ENCODE data around the gene INPP5E. TPM values are rescaled to one million over a fixed set of nuclear protein-coding genes. Genes with fewer than 3 reads are reported as not detected.

Gene INPP5E
- total and polyA plus RNA-seq, 2 experiments from 2014 or later: 5.8 to 13.4 TPM

DNA sequence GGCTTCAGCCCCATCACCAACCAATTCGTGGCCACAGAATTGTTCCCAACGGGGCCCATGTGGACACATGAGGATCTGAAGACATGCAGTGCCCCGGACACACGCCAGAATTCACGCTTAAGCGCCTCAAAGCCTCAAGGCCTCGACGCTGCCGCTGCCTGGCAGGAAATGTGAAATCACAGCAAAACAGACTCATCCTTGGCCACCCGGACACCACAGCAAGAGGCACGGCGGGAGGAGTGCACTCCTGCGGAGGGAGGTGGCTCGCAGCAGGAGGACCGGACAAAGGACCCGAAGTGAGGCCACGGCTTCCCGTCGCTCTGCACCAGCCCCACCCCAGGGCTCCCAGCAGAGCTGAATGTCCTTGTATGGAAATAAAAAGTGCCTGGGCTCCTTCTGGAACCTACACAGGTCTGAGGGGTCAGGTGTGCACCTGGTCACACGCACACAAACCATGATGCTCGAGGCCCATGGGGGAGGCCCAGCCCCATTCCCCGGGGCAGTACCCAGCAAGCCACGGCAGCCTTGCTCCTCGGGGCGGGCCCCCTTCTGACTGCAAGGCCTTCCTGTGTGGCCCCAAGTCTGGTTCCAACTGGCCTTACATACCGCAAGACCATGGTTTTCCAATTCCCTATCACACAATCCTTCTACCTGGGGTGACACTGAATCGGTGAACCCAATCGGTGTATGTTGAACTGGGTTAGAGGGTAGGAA is 33.2 kb upstream of the INPP5E start:
- H2AFZ ChIP-seq: no peak overlapping the region
- H3K4me1 ChIP-seq (ENCODE audit: insufficient read depth): no peaks in the 10 kb centered on the region
- no peaks in the 10 kb centered on the region for H3K9me2 ChIP-seq (ENCODE audit: insufficient read depth)
- Mint-ChIP-seq H3K4me3 (no peak overlapping the region), H3K9me3 (no peaks in the 10 kb centered on the region), H3K36me3 (ENCODE audit: low read depth) (peaks cover 78% of the 10 kb centered on the region), H3K4me1 (no peaks in the 10 kb centered on the region), H3K27ac (no peak overlapping the region), H3K27me3 (ENCODE audit: insufficient read depth, low read depth, poor library complexity) (peaks cover 7% of the 10 kb centered on the region)
- H3K27ac ChIP-seq (ENCODE audit: low read depth): no peak overlapping the region
- no peak overlapping the region for H3K4me3 ChIP-seq
- DNase-seq (ENCODE audit: low spot score): no peak
- H3F3A ChIP-seq (replicated peaks; ENCODE audit: low read depth): 0 out of 2 replicates have a peak, but pooled peaks cover 6% of the 10 kb centered on the region
- H4K20me1 ChIP-seq (replicated peaks; ENCODE audit: insufficient read depth): peaks cover 49% of the 10 kb centered on the region
- H3K27me3 ChIP-seq (ENCODE audit: insufficient read depth): no peaks in the 10 kb centered on the region
- H3K36me3 ChIP-seq (ENCODE audit: insufficient read depth): peaks cover 34% of the 10 kb centered on the region
- no peak for TF ChIP-seq STAT1 (IDR thresholded peaks at IDR 0.05; ENCODE audit: unreplicated experiment)
- TF ChIP-seq, protein P1, sequence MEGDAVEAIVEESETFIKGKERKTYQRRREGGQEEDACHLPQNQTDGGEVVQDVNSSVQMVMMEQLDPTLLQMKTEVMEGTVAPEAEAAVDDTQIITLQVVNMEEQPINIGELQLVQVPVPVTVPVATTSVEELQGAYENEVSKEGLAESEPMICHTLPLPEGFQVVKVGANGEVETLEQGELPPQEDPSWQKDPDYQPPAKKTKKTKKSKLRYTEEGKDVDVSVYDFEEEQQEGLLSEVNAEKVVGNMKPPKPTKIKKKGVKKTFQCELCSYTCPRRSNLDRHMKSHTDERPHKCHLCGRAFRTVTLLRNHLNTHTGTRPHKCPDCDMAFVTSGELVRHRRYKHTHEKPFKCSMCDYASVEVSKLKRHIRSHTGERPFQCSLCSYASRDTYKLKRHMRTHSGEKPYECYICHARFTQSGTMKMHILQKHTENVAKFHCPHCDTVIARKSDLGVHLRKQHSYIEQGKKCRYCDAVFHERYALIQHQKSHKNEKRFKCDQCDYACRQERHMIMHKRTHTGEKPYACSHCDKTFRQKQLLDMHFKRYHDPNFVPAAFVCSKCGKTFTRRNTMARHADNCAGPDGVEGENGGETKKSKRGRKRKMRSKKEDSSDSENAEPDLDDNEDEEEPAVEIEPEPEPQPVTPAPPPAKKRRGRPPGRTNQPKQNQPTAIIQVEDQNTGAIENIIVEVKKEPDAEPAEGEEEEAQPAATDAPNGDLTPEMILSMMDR (conservative IDR thresholded peaks at IDR 0.05; ENCODE audit: low read depth in 2 of 2): no peak
- no peak for TF ChIP-seq ZNF114 (CRISPR knock-in tag; IDR thresholded peaks at IDR 0.05)
- TF ChIP-seq, protein P2, sequence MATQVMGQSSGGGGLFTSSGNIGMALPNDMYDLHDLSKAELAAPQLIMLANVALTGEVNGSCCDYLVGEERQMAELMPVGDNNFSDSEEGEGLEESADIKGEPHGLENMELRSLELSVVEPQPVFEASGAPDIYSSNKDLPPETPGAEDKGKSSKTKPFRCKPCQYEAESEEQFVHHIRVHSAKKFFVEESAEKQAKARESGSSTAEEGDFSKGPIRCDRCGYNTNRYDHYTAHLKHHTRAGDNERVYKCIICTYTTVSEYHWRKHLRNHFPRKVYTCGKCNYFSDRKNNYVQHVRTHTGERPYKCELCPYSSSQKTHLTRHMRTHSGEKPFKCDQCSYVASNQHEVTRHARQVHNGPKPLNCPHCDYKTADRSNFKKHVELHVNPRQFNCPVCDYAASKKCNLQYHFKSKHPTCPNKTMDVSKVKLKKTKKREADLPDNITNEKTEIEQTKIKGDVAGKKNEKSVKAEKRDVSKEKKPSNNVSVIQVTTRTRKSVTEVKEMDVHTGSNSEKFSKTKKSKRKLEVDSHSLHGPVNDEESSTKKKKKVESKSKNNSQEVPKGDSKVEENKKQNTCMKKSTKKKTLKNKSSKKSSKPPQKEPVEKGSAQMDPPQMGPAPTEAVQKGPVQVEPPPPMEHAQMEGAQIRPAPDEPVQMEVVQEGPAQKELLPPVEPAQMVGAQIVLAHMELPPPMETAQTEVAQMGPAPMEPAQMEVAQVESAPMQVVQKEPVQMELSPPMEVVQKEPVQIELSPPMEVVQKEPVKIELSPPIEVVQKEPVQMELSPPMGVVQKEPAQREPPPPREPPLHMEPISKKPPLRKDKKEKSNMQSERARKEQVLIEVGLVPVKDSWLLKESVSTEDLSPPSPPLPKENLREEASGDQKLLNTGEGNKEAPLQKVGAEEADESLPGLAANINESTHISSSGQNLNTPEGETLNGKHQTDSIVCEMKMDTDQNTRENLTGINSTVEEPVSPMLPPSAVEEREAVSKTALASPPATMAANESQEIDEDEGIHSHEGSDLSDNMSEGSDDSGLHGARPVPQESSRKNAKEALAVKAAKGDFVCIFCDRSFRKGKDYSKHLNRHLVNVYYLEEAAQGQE (IDR thresholded peaks at IDR 0.05; ENCODE audit: unreplicated experiment): no peak
- no peak for TF ChIP-seq JUNB (IDR thresholded peaks at IDR 0.05; ENCODE audit: unreplicated experiment)
- TF ChIP-seq POLR2AphosphoS5 (IDR thresholded peaks at IDR 0.05; ENCODE audit: low read depth): no peak
- TF ChIP-seq, protein P3, sequence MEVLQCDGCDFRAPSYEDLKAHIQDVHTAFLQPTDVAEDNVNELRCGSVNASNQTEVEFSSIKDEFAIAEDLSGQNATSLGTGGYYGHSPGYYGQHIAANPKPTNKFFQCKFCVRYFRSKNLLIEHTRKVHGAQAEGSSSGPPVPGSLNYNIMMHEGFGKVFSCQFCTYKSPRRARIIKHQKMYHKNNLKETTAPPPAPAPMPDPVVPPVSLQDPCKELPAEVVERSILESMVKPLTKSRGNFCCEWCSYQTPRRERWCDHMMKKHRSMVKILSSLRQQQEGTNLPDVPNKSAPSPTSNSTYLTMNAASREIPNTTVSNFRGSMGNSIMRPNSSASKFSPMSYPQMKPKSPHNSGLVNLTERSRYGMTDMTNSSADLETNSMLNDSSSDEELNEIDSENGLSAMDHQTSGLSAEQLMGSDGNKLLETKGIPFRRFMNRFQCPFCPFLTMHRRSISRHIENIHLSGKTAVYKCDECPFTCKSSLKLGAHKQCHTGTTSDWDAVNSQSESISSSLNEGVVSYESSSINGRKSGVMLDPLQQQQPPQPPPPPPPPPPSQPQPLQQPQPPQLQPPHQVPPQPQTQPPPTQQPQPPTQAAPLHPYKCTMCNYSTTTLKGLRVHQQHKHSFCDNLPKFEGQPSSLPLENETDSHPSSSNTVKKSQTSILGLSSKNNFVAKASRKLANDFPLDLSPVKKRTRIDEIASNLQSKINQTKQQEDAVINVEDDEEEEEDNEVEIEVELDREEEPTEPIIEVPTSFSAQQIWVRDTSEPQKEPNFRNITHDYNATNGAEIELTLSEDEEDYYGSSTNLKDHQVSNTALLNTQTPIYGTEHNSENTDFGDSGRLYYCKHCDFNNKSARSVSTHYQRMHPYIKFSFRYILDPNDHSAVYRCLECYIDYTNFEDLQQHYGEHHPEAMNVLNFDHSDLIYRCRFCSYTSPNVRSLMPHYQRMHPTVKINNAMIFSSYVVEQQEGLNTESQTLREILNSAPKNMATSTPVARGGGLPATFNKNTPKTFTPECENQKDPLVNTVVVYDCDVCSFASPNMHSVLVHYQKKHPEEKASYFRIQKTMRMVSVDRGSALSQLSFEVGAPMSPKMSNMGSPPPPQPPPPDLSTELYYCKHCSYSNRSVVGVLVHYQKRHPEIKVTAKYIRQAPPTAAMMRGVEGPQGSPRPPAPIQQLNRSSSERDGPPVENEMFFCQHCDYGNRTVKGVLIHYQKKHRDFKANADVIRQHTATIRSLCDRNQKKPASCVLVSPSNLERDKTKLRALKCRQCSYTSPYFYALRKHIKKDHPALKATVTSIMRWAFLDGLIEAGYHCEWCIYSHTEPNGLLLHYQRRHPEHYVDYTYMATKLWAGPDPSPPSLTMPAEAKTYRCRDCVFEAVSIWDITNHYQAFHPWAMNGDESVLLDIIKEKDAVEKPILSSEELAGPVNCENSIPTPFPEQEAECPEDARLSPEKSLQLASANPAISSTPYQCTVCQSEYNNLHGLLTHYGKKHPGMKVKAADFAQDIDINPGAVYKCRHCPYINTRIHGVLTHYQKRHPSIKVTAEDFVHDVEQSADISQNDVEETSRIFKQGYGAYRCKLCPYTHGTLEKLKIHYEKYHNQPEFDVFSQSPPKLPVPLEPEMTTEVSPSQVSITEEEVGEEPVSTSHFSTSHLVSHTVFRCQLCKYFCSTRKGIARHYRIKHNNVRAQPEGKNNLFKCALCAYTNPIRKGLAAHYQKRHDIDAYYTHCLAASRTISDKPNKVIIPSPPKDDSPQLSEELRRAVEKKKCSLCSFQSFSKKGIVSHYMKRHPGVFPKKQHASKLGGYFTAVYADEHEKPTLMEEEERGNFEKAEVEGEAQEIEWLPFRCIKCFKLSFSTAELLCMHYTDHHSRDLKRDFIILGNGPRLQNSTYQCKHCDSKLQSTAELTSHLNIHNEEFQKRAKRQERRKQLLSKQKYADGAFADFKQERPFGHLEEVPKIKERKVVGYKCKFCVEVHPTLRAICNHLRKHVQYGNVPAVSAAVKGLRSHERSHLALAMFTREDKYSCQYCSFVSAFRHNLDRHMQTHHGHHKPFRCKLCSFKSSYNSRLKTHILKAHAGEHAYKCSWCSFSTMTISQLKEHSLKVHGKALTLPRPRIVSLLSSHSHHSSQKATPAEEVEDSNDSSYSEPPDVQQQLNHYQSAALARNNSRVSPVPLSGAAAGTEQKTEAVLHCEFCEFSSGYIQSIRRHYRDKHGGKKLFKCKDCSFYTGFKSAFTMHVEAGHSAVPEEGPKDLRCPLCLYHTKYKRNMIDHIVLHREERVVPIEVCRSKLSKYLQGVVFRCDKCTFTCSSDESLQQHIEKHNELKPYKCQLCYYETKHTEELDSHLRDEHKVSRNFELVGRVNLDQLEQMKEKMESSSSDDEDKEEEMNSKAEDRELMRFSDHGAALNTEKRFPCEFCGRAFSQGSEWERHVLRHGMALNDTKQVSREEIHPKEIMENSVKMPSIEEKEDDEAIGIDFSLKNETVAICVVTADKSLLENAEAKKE (CRISPR knock-in tag; IDR thresholded peaks at IDR 0.05): no peak
- no peak for TF ChIP-seq NANOG (IDR thresholded peaks at IDR 0.05; ENCODE audit: borderline replicate concordance)
- TF ChIP-seq, protein P4, sequence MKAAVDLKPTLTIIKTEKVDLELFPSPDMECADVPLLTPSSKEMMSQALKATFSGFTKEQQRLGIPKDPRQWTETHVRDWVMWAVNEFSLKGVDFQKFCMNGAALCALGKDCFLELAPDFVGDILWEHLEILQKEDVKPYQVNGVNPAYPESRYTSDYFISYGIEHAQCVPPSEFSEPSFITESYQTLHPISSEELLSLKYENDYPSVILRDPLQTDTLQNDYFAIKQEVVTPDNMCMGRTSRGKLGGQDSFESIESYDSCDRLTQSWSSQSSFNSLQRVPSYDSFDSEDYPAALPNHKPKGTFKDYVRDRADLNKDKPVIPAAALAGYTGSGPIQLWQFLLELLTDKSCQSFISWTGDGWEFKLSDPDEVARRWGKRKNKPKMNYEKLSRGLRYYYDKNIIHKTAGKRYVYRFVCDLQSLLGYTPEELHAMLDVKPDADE (IDR thresholded peaks at IDR 0.05): no peak
- no peak for TF ChIP-seq EZH2 (IDR thresholded peaks at IDR 0.05; ENCODE audit: low read depth, unreplicated experiment)
- TF ChIP-seq CREB1 (CRISPR knock-in tag; IDR thresholded peaks at IDR 0.05; ENCODE audit: low read depth): no peak
- no peak for TF ChIP-seq ZNF331 (CRISPR knock-in tag; IDR thresholded peaks at IDR 0.05; ENCODE audit: low read depth)
- no peak for TF ChIP-seq EZH2phosphoT487 (IDR thresholded peaks at IDR 0.05; ENCODE audit: unreplicated experiment)
- no peak overlapping the region for H3K4me2 ChIP-seq
- H3K79me2 ChIP-seq (replicated peaks; ENCODE audit: insufficient read depth): peaks cover 96% of the 10 kb centered on the region
- no peak for ATAC-seq
